Measurements from ENCODE around the gene TSPEAR. TPM values are rescaled to one million over a fixed set of nuclear protein-coding genes. Genes with fewer than 3 reads are reported as not detected.
A peak's percentile ranks its signal among the peaks of the same experiment; 100 is the strongest.

The TSPEAR gene
- total and polyA plus RNA-seq, 9 of the 15 experiments (the other 6 are each of a cell fraction or from before 2014, with no cell fraction given) = not detected

DNA sequence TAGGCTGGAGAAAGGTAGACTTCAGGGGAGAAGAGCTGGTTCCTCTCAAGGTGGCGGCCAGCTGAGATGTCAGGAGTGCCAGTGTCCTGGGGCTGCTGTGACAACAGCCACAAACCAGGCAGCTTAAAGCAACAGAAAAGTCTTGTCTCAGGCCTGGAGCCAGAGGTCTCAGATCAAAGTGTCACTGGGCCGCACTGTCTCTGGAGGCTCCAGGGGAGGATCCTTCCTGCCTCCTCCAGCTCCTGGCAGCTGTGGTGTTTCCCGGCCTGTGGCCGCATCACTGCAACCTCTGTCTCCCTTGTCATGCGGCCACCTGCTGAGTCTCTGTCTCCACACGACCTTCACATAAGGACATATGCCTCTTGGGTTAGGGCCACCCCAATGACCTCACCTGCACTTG is 24.4 kb upstream of the TSPEAR start:
- ATAC-seq = no peak
- intact Hi-C loops (cut with micrococcal nuclease) (no loop called here), in situ Hi-C loops (cut with MboI) (no loop called here)
- Histone ChIP-seq H3K4me1 (replicated peaks in 1 of 2; ENCODE audit: control insufficient read depth in 2 of 2, insufficient read depth in 2 of 2, low read length in 2 of 2) (peaks cover 7 to 11% of the 10 kb centered on the region in 2 experiments; a peak in 4 of 5 replicates), H2AFZ (ENCODE audit: low read depth, low read length) (no peak overlapping the region), H3K4me3 (no peak overlapping the region), H4K20me1 (replicated peaks; ENCODE audit: control insufficient read depth, insufficient read depth, low read length) (peaks cover 9% of the 10 kb centered on the region; the same call in 1 of the 2 replicates), H3K9me1 (ENCODE audit: control insufficient read depth, insufficient read depth, low read length) (no peaks in the 10 kb centered on the region), H3K9me3 (replicated peaks; ENCODE audit: control insufficient read depth, insufficient read depth, low read depth, low read length) (no peaks in the 10 kb centered on the region), H3K36me3 (ENCODE audit: control insufficient read depth, insufficient read depth, low read length) (no peaks in the 10 kb centered on the region), H3K27ac (ENCODE audit: extremely low read depth, low read depth, low read length) (no peak overlapping the region), H3K9ac (ENCODE audit: insufficient read depth in 1 of 2, low read depth in 2 of 2, low read length in 2 of 2) (no peak overlapping the region), H3K27me3 (ENCODE audit: control insufficient read depth in 2 of 2, insufficient read depth in 2 of 2, low read length in 2 of 2) (peaks cover 60% of the 10 kb centered on the region in 2 experiments), H3K4me2 (ENCODE audit: insufficient read depth, low read length) (no peak overlapping the region), H3K79me2 (ENCODE audit: control insufficient read depth, insufficient read depth, low read length) (no peaks in the 10 kb centered on the region)
- no peak for DNase-seq (ENCODE audit: extremely low read depth in 1 of 4, low spot score in 3 of 4)
- TF ChIP-seq AFF1 (IDR thresholded peaks at IDR 0.05; ENCODE audit: low read depth in 1 of 2, partially characterized antibody in 2 of 2) (peak in 1 of 2 experiments; percentile 31), RBFOX2 (IDR thresholded peaks at IDR 0.05; ENCODE audit: low read depth, low read length) (no peak), ZNF699 (CRISPR knock-in tag; IDR thresholded peaks at IDR 0.05; ENCODE audit: insufficient replicate concordance) (no peak), DDX20 (tag; IDR thresholded peaks at IDR 0.05; ENCODE audit: low read depth) (no peak), MTA1 (IDR thresholded peaks at IDR 0.05; ENCODE audit: borderline replicate concordance) (no peak), U2AF1 (optimal IDR thresholded peaks at IDR 0.05; ENCODE audit: low read depth, low read length) (no peak)
- ChIA-PET CTCF (ENCODE audit: low intra/inter-chr PET ratio) (no interaction called here), POLR2A (interaction anchor here (0.6 kb wide), 1 partner anchor 13 kb away, joined by 3 read pairs; no protein-coding TSS in a partner anchor)
- FAIRE-seq = peak; percentile 6
- under 1% methylated on average over 6 of the region's 6 CpGs for WGBS (ENCODE audit: insufficient coverage, low coverage, missing lambda C conversion rate)
- BruUV-seq (replicated peaks) = no TSS peak
